NOMO-1 treated with DMSO at 0.1 percent for 48 hours (cell line): Measurements from ENCODE around the gene DNM2.
A peak's percentile ranks its signal among the peaks of the same experiment; 100 is the strongest.

Experiments
- DNase-seq: peaks from one replicate; lab custom pipeline; 2025; ENCODE audit not compliant: unreplicated experiment; lab: John Stamatoyannopoulos, UW

The DNM2 gene

DNA sequence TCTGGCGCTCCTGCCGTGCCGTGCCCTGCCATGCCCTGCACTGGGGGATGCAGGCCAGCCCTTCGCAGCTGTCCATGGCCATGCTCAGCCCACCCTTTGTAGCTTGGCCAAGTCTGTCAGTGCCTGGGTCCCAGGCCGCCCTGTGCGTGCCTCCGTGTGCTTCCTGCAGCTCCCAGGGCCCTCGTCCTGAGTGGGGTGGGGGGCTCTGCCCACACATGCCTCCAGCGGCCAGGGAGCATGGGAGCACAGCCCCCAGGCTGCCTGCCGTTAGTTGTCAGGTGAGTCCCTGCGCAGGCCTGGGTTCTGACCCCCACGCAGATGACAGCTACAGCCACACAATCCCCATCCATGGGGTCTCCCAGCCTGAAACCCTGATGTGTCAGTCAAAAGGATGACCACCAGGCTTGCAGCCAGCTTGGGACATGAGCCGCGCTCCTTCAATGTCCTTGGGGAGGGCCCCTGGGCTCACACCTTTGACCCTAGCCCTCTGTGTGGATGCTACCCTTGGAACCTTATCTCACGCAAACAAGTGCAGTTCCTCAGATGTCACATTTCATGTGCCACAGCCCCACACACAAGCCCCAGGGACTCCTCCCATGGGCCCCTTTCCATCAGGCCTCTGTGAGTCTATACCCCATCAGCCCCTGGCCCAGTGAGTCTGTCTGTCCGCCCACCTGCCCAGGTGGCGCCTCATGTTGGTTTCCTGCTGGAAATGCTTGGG lies 93.7 kb downstream of the DNM2 start:
- DNase-seq = no peak

DNA sequence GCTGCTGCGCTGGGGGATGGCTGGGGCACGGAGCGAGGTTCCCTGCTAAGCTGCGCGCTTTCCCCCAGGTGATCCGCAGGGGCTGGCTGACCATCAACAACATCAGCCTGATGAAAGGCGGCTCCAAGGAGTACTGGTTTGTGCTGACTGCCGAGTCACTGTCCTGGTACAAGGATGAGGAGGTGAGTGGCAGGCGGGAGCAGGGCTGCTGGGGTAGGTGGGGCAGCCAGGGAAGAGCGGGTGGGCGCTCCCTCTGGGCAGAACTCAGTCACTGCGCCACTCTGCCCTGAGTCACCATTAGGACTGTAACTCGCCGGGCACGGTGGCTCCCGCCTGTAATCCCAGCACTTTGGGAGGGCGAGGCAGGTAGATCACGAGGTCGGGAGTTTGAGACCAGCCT lies 94.3 kb downstream of the DNM2 start:
- no peak for DNase-seq

DNA sequence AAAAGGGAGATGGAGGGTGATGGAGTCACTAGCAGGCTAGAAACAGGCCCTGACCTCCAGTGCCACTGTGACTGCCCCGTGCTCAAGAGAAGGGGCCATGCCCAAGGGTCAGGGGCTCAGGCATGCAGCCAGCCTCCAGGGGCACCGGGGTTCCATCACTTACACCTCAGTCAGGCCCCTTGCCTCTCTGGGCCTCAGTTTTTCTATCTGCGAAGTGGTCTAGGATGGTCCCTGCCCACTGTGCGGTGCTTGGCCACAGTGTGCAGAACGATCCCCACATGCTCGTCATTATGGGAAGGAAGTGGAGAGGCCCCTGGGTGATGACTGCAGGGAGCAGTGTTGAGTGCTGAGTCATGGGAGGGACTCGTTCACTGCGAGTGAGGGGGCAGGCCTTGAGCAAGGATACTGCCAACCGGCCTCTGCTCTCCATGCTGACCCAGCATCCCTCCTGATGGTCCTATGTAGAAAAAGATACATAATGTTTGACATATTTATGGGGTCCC lies 95.1 kb downstream of the DNM2 start:
- DNase-seq = peak; percentile 93

DNA sequence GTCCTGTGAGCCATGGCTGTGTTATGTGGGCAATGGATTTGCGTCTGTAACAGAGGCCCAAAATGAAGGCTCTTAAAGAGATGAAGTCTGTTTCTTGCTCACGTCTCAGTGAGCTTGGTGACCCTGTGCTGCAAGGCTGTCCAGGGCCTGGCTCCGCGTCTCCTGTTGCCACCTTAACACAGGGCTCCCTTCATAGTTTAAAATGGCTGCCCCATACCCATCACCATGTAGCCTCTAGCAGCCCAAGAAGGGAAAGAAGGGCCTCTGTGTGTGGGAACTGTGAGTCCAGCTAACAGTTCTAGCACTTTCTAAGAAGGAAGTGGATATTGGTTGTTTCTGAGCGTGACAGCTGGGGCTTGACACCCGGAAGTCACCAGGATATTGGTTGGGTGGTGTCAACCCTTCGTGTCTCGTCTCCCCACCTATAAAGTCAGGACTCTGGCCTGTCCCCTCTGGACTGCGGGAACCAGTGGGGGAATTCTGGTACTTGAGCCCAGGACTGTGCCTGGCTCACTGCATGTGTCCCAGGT lies 97.2 kb downstream of the DNM2 start:
- no peak for DNase-seq

DNA sequence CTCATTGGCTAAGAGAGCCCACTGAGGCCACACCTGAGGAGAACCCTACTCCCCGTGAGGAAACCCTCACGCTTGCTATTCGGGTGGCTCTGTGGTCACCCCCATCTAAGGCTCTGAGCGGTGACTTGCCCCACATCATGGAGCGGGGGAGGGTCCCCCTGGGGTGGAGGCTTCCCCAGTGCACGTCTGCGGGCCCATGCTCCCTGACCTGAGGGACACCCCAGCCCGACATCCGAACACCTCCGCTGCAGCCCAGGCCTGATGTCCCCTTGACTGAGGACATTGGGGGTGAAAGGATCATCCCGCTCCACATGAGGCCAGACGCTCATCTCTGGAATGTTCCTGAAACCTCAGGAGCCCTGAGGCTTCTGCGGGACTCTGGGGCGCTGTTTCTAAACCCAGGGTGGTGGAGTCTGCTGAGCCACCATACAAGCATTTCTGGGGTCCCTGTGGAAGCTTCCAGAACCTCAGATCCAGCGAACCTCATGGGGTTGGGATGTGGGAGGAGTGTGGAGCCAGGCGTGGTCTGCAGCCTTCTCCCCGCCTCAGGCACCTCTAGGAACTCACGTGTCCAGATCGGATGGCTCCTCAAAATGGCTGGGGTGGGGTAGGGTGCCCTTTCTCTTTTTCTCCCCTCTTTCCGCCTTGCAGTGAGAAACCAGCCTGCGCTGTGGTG lies 98.2 kb downstream of the DNM2 start:
- no peak for DNase-seq

DNA sequence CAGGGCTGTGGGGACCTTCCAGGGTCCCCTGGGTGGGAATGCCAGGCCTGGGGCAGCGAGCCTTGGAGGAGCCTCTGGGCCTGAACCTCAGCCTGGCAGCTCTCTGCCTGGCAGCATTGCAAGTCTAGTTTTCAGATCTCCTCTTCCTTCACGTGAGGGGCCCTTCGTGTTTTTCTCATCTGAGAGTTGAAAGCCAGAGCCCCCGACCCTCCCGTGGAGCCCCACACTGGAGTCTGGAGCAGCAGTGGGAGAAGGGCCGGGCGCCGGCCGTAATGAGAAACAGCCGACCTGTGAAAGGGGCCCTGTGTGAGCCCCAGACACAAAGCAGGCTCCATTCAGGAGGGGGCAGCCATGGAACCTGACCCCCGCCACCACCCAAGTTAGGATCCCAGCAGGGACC lies 98.8 kb downstream of the DNM2 start:
- no peak for DNase-seq

DNA sequence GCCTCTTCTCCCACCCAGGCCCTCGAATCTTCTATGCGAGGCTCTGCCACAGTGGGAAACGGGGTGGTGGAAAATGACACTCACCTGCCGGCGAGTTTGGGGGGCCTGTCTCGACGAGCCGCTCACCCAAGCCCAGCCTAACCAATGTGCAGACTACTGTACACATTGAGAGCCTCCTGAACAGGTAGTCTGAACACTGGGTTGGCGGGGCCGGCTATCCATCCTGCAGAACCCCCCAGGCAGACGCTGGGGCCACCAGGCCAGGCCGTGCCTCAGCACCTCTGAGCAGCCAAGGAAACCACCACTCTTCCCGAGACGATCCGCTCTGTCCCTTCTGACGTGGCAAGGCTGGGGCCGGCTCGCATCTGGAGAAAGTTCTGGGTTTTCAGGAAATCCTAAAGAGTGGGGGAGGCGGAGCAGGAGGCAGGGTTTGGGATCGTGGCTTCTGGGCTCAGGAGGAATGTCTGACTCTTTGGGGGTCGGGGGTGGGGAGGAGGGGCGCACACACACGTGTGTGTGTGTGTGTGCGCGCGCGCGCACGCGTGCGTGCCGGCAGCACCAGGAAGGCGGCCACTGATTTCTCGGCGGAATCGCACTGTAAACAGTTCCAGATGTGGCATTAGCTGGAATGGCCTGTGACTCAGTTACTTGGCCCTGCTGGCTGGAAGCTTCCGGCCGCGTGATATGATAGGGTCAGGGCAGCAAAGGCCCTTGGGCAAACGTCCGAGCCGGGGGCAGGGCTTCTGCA lies 99.6 kb downstream of the DNM2 start:
- DNase-seq = no peak

DNA sequence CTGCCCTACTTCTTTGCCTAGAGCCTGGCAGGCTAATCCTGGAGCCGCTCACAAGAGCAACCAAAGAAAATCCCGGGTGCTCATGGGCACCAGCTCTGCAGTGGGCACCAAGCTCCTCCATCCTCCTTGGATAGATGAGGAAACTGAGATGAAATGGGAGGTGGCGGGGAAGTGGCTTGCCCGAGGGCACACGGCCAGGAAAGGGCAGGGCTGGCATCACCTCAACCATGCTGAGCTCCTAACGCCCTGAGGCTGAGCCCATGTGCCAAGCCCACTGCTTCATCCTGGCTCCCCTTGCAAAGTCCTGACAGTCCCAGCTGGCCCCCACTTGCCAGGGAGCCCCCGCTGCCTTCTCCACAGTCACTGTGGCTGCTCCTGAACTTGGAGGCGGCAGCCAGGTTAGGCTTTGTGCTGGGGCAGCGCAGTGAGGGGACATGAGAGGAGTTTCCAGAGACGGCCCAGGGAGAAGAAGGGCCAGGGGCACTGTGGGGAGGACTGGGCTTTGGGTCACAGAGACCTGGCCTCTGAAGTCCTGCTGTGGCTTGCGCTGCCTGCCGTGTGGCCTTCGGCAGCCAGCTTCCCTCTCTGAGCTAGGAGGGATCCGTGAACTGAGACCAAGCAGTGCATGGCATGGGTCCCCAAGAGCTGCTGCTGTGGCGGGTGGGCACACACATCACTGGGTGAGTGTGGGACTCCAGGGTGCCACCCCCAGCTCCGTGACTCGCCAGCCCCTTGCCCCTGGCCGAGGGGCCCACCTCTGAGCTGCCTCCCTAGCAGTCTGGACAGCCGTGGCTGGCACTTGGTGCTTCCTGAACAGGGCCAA lies 100.6 kb downstream of the DNM2 start:
- DNase-seq = no peak

DNA sequence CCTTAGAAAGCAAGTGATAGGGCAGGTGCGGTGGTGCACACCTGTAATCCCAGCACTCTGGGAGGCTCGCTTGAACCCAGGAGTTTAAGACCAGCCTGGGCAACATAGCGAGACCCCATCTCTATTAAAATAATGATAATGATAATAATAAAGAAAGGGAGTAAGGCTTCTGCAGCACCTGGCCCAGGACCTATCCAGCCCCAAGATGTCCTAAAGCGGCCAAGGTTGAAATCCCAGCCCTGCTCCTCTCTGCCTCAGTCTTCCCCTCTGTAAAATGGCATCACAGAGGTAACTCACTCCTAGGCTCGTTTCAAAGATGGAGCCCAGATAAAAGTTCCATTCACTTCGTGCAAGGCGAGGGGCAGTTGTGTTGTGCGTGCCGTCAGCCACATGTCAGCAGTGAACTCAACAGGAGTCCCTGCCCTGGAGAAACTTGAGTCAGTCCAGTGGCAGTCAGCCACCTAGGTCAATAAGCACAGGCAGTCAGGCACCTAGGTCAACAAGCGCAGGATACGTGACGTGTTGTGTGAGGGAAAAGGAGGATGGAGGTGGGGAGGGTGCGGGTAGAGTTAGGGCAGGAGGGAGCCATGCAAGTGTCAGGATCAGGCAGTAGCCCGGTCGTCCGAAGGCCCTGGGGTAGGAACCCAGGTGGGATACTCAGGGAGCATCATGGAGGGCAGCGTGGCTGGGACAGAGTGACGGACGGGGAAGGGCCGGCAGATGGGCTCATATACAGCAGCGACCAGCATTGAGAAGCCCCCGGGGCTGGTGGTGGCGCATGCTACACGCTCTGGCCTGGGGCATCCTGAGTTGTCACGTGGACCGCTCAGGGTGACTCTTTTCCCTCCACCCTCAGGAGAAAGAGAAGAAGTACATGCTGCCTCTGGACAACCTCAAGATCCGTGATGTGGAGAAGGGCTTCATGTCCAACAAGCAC lies 101.5 kb downstream of the DNM2 start:
- no peak for DNase-seq

DNA sequence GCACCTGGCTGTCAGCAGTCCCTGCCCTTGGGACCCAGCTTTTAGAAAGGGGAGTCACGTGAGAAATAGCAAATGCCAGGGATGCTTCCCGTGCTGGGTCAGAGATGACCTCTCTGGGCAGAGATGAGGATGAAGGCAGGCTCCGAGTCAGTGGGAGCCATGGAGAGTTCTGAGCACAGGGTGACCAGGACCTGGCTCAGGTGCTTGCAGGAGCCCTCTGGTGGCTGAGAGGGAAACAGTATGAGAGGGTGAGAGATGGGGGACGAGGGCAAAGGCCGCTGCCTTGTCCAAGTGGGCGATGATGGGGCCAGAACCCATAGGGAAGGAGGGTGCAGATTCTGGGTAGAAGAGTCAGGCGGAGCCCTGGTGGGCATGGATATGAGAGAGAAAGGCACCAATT lies 102.3 kb downstream of the DNM2 start:
- no peak for DNase-seq

DNA sequence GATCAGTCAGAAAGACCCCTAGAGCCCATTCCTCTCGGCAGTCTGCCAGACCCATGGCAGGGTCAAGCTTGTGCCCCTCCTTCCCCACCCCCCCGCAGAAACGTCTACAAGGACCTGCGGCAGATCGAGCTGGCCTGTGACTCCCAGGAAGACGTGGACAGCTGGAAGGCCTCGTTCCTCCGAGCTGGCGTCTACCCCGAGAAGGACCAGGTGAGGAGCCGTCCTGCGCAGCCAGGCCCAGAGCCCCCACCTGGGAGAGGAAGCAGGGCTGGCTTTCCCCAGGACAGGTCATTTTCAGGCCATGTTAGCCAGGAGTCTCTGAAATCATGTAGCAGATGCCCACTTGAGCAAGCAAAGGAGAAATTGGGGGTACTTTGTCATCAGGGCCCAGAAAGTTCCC lies 105.8 kb downstream of the DNM2 start:
- DNase-seq = no peak

DNA sequence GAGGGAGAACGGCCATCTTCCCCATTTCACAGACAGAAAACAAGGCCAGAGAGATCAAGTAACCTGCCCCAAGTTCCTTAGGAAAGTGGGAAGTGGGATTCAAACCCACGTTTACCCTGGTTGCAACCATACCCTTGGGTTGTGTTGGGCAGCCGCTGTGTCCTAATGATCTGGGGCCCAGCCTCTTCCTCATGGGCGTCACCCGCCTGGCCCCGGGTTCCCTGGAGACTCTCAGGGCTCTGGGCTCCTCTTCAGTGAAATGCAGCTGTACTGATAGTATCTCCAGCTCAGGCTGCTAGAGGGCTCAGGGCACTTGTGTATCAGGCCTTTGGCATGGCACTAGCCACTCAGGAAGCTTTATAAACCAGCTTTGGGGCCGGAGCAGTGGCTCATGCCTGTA lies 108.4 kb downstream of the DNM2 start:
- DNase-seq = no peak

DNA sequence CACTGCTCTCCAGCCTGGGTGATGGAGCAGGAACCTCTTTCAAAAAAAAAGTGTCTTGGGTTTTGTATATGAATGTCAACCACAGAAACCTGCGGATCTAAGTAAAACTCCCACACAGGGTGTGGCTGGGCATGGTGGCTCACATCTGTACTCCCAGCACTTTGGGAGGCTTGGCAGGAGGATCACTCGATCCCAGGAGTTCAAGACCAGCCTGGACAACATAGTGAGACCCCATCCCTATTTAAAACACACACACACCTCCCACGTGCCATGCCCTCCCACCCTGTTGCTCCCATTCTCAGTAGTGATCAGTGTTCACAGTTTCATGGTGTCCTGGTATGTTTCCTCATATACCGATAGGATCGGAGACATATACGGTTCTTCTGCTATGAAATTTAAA lies 109.0 kb downstream of the DNM2 start:
- DNase-seq = no peak

DNA sequence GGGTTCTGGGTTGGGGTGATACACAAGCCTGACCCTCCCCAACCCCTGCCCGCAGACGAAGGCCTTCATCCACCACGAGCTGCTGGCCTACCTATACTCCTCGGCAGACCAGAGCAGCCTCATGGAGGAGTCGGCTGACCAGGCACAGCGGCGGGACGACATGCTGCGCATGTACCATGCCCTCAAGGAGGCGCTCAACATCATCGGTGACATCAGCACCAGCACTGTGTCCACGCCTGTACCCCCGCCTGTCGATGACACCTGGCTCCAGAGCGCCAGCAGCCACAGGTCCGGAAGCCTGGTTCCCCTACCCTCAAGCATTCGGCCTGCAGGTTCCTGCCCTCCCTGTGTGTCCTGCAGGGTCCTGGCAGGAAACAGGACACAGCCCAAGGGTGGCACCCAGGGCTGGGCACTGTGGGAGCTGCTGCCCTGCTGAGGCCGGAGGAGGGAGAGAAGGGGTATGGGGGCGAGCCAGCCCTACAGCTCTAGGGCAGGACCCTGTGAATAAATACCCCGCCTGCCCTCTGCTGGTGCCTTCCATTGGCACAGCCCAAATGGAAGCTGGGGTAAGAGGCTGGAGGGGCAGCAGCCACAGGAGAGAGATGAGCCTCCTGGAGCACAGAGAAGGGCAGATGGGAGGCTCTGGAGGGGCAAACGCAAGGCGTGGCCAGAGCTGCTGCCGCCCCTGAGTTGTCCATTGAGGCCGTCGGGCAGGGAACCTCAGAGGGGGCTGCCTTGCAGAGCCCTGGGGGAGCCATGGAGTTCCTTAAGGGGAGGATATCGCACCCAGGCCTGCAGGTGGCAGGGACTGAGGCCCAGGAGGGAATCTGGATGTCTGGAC lies 111.3 kb downstream of the DNM2 start:
- peak; percentile 5 for DNase-seq

DNA sequence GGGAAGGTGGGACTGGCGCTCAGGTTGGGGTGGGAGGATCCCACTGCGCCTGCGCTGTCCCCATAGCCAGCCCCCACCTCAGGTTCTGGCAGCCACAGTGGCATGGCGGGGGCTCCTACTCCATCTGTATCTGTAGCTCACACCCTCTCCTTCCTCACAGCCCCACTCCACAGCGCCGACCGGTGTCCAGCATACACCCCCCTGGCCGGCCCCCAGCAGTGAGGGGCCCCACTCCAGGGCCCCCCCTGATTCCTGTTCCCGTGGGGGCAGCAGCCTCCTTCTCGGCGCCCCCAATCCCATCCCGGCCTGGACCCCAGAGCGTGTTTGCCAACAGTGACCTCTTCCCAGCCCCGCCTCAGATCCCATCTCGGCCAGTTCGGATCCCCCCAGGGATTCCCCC lies 112.1 kb downstream of the DNM2 start:
- DNase-seq = no peak

DNA sequence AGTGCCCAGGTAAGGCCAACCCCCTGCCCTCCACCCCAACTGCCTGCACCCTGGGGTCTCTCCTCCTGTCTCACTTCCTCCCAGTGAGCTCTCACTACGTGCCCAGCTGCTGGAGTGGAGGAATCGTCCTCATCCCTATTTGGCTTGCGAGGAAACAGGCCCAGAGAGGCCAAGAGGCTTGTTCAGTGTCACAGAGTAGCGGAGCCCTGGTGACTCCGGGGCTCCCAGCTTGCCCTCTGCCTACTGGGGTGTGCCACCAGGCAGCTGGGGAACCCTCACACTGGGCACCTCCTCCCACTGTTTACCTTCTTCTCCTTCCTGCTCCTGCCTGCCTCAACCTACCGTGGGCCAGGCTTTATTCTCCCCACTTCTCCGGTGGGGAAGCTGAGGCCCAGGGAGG lies 112.5 kb downstream of the DNM2 start:
- DNase-seq = no peak

DNA sequence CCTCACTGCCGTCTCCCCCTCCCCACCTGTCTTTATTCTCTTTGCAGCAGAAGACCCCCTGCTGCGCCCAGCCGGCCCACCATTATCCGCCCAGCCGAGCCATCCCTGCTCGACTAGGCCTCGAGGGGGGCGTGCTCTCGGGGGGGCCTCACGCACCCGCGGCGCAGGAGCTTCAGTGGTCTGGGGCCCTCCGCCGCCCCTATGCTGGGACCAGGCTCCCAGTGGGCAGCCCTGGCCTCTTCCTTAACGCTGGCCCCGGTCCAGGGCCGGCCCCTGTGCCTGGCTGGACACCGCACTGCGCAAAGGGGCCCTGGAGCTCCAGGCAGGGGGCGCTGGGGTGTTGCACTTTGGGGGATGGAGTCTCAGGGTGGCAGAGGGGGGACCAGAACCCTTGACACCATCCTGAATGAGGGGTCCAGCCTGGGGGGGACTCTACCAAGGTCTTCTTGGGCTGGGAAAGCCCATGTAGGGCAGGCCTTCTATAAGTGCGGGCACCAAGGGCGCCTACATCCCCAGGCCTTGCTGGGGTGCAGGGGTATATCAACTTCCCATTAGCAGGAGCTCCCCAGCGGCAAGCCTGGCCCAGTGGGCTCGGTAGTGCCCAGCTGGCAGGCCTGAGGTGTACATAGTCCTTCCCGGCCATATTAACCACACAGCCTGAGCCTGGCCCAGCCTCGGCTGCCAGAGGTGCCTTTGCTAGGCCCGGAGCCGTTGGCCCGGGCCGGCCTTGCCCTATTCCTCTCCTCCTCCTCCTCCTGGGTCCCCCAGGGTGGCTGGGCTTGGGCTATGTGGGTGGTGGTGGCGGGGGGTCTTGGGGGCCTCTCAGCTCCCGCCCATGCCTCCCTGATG lies 113.3 kb downstream of the DNM2 start:
- DNase-seq = no peak
